Middle frontal gyrus (tissue), 1 donor: ENCODE results near the gene CYP21A2.
"Not testable (repeated sequence)": the region's sequence is repeated elsewhere in the genome, so short reads cannot be mapped to it uniquely, and the experiment has no call there.

Experiments
- DNase-seq: peaks from one replicate; pipeline ENCODE4 v3.0.0-alpha.2; 2015; ENCODE audit warnings: low spot score; ENCODE audit errors: extremely low spot score

CYP21A2 gene

DNA sequence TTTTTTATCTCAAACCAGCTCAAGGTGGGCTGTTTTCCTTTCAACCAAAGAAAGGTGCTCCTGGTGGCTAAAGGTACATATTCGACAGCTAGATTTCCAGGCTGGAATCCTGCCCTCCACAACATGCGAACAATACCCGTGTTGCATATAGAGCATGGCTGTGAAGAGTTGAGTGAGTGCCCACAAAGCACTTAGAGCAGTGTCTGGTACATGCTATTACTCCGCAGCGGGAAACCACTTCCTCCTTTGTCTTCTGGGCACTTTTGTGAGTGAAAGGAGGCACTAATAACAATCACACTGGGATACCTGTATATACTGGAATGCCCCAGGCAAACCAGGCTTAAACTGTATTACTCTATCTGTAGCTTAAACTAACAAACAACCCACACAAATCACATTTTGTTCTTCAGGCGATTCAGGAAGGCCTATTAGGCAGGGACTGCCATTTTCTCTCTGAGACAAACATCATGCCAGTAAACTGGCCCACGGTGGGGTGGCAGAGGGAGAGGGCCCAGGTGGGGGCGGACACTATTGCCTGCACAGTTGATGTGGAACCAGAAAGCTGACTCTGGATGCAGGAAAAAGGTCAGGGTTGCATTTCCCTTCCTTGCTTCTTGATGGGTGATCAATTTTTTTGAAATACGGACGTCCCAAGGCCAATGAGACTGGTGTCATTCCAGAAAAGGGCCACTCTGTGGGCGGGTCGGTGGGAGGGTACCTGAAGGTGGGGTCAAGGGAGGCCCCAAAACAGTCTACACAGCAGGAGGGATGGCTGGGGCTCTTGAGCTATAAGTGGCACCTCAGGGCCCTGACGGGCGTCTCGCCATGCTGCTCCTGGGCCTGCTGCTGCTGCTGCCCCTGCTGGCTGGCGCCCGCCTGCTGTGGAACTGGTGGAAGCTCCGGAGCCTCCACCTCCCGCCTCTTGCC, at the start of gene CYP21A2:
TSS of gene CYP21A2 (plus strand) at position 818 of the 927 bp plus-strand sequence. CDS start at position 826, 8 bp downstream.
- DNase-seq = not testable (repeated sequence)

GRCh38 chr6:31989363-31989762, 48.9 kb upstream of the CYP21A2 start:
- not testable (repeated sequence) for DNase-seq

- DNase-seq = not testable (repeated sequence)
Observed at GRCh38 chr6:31994421-31994820, 43.8 kb upstream of the CYP21A2 start.

DNA sequence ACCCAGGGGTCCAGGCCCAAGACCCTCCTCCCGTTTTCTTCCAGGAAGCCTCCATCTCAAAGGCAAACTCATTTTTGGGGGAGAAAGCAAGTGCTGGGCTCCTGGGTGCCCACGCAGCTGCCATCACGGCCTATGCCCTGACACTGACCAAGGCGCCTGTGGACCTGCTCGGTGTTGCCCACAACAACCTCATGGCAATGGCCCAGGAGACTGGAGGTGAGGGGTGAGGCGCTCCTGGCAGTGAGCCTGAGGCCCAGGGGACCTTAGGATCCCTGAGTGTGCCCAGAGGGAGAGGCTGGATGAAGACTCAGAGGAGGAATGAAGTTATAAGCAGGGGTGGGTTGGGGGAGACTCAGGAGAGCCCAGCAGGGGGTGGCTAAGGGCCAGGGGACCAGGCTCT, 41.8 kb upstream of the CYP21A2 start:
- DNase-seq = not testable (repeated sequence)

GRCh38 chr6:32002546-32003268, 35.5 kb upstream of the CYP21A2 start:
- DNase-seq = not testable (repeated sequence)

DNA sequence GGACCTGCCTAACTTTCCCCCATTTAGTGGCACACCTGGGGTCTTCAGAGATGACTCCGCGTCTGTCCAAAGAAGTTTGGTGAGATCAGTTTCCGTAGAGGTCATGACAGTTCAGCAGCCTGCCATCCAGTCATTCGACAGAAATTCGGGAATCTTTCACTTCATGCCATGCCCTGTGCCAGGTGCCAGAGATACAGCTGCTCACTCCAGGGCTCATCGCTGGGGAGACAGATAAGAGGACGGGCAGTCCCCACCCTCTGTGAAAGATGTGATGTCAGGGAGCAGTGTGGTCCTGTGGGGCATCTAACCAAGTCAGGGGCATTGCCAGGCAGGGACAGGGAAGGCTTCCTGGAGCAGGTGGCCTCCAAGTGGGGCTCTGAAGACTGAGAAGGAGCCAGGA, 34.9 kb upstream of the CYP21A2 start:
- DNase-seq = not testable (repeated sequence)

DNA sequence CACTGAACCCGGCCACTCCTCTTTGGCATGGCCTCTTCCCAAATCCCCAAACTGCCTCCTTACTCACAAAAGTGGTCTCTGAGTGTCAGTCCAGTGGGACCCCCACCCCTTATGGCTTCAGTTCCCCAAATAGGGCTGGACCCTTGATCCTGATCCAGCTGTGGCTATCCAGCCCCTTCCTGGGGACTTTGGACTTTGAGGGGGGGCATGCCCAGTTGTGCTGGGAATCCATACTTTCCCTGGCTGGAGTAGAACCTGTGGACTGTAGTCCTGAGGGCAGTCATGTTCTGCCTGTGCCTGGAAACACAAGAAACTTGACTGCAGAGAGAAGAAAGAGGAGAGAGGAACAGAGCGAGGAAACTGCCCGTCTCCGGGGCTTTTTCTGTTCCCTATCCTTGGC, 33.8 kb upstream of the CYP21A2 start:
- not testable (repeated sequence) for DNase-seq

DNA sequence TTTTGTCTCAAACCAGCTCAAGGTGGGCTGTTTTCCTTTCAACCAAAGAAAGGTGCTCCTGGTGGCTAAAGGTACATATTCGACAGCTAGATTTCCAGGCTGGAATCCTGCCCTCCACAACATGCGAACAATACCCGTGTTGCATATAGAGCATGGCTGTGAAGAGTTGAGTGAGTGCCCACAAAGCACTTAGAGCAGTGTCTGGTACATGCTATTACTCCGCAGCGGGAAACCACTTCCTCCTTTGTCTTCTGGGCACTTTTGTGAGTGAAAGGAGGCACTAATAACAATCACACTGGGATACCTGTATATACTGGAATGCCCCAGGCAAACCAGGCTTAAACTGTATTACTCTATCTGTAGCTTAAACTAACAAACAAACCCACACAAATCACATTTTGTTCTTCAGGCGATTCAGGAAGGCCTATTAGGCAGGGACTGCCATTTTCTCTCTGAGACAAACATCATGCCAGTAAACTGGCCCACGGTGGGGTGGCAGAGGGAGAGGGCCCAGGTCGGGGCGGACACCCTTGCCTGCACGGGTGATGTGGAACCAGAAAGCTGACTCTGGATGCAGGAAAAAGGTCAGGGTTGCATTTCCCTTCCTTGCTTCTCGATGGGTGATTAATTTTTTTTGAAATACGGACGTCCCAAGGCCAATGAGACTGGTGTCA, 33.2 kb upstream of the CYP21A2 start:
- not testable (repeated sequence) for DNase-seq

- not testable (repeated sequence) for DNase-seq
Observed at GRCh38 chr6:32005538-32005880, 32.7 kb upstream of the CYP21A2 start.

GRCh38 chr6:32005991-32006529, 32.2 kb upstream of the CYP21A2 start:
- DNase-seq = not testable (repeated sequence)

DNA sequence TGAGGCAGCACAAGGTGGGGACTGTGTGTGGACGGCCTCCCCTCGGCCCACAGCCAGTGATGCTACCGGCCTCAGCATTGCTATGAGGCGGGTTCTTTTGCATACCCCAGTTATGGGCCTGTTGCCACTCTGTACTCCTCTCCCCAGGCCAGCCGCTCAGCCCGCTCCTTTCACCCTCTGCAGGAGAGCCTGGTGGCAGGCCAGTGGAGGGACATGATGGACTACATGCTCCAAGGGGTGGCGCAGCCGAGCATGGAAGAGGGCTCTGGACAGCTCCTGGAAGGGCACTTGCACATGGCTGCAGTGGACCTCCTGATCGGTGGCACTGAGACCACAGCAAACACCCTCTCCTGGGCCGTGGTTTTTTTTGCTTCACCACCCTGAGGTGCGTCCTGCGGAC, 31.1 kb upstream of the CYP21A2 start:
- DNase-seq = not testable (repeated sequence)

- DNase-seq = not testable (repeated sequence)
Observed at GRCh38 chr6:32008037-32008436, 30.2 kb upstream of the CYP21A2 start.

DNA sequence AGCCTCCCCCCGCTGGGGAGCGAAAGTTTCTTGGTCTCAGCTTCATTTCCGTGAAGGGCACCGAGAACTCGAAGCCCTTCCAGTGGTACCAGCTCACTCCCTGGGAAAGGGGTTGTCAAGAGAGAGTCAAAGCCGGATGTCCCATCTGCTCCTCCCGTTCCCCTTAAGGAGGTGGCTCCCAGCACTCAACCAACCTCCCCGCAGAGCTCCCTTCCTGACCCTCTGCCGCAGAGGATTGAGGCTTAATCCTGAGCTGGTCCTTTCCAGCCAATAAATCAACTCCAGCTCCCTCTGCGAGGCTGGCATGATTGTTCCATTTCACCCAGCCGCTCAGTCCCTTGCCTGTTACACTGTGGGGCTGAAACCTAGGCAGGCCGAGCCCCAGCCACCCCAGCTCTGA, 29.6 kb upstream of the CYP21A2 start:
- not testable (repeated sequence) for DNase-seq

GRCh38 chr6:32009537-32009936, 28.7 kb upstream of the CYP21A2 start:
- not testable (repeated sequence) for DNase-seq

GRCh38 chr6:32010856-32011530, 27.2 kb upstream of the CYP21A2 start:
- not testable (repeated sequence) for DNase-seq

DNA sequence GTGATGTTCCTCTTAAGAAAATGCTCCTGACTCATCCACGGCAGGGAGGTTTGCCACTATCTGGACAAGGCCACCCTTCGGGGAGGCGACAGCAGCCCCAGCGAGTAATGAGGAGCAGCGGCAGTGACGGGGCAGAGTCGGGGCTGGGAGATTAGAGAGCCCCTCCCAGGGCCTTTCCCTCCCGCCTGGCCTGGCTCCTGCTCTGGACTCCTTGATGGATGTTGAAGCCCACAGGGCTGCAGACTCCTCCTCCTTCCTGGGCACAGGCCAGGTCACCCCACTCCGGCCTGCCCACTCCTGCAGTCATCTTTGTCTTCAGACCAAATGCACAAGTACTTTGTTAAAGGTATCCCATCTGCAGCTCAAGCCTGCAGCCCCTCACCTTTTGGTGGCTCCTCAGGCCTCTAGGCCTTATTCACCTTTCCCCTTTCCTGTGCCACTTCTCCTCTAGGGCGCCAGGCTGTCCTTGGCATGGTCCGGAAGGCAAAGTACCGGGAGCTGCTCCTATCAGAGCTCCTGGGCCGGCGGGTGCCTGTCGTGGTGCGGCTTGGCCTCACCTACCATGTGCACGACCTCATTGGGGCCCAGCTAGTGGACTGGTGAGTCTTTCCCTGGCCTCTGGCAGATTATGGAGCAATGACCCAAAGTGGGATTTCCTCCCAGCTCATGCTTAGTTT, 25.1 kb upstream of the CYP21A2 start:
- not testable (repeated sequence) for DNase-seq

DNA sequence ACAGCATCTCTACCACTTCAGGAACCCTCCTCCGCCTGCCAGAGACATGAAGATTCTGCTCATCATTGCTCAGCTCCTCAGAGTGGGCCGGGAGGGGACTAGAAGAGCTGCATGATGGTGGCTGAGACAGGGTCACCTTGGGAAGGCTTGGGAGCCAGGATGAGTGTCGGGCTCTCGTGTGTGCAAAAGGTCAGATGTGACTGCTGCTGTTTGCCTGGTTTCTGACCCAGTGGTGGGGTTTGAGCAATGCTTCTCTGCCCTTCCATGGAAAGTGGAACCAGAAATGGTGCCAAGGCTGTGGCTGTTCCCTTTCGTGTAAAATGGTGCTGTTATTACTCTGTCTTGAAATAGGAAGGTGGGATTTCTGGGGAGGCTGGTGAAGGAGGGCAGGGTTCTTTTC, 24.5 kb upstream of the CYP21A2 start:
- not testable (repeated sequence) for DNase-seq

DNA sequence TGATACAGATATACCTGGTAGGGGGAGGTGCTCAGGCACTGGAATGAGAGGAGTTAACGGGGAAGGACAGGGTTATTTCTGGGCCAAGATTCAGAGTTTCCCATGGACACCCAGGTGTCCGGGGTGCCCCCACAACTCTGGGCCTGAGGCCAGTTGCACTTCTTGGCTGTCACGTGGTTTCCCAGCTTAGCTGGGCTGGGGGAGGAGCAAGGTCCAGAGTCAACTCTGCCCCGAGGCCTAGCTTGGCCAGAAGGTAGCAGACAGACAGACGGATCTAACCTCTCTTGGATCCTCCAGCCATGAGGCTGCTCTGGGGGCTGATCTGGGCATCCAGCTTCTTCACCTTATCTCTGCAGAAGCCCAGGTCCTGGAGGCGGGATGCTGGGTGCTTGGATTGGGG, 23.7 kb upstream of the CYP21A2 start, which contains the start of gene C4B:
TSS of gene C4B (plus strand) at position 249 of the 400 bp plus-strand sequence. CDS start at position 300, 51 bp downstream.
- not testable (repeated sequence) for DNase-seq

- not testable (repeated sequence) for DNase-seq
Observed at GRCh38 chr6:32022100-32022499, 16.1 kb upstream of the CYP21A2 start.

GRCh38 chr6:32028631-32029030, 9.6 kb upstream of the CYP21A2 start:
- DNase-seq = not testable (repeated sequence)
